GM21529 (cell line): Measurements from ENCODE around the gene PRSS8.
"Not testable (repeated sequence)": the region's sequence is repeated elsewhere in the genome, so short reads cannot be mapped to it uniquely, and the experiment has no call there.

Experiments used
- ATAC-seq: cut with Tn5 transposase; IDR thresholded peaks from one replicate; pipeline ENCODE4 v1.9.1; 2021; ENCODE audit not compliant: unreplicated experiment

Gene PRSS8

DNA sequence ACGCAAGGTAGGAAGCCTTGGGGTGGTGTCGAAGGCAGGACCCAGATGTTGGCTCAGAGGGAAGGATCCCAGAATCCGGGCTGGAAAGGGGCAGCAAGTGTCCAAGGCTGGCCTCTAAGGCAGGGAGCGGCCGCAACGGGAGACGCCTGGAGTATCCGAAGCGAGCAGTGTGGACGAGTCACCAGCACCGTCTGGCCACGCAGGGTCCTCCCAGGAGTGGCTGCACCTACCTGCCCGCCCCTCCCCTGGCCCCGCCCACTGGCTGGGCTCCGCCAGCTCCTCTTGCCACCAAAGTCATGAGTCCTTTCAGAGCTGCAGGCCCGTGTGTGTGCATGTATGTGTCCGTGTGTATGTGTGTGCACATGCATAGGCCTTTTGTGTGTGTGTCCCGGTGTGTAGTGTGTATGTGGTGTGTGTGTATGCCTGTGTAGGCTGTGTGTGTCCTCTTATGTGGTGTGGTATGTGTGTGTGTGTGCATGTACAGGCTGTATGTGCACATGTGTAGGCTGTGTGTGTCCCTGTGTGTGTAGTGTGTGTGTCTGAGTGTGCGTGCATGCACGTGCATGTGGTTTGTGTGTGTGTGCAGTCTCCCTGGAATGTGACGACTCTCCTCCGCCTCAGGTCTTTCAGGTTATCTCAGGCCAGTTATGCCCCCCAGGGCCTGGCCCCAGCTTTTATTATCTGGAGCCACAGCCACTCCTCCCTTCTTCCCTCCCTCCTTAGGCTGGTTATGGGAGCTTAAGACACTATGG is at the start of gene PRSS8:
PRSS8 (minus strand) TSS at position 193 of the 752 bp plus-strand sequence. CDS start 229 bp downstream, outside the sequence.
- ATAC-seq, result no peak

GRCh38 chr16:31184888-31185287 is 49.4 kb upstream of the PRSS8 start:
- ATAC-seq, result no peak

DNA sequence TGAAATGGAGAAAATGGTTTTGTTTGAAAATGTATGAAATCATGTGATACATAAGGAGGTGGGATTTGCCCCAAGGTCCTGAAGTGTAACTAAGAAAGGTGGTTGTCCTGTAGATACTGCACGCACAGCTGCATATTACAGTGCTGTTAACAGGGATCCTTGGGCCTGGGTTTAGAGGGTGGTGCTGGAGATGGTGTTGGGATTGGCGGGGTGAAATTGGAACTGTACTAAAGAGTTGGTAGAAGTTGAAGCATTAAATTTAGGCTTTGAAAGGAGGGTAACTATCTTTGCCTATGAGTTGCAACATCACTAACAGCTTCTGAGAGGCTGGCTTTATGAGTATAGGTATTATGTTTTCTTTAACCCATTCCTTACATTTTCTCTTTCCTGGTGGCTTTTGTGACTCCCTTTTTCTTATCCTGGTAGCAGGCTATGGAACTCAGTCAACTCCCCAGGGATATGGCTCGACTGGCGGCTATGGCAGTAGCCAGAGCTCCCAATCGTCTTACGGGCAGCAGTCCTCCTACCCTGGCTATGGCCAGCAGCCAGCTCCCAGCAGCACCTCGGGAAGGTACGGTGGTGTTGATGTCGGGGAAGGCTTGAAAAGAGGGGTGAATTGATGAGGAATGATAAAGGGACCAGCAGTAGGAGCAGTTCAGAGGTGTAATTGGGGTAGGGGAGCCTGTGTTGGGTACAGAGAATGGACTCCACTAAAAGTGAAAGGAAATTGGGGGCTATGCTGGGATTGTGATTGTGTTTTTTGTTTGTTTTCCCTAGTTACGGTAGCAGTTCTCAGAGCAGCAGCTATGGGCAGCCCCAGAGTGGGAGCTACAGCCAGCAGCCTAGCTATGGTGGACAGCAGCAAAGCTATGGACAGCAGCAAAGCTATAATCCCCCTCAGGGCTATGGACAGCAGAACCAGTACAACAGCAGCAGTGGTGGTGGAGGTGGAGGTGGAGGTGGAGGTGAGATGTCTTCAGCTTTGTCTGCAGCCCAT is 48.2 kb upstream of the PRSS8 start:
- ATAC-seq, result no peak

DNA sequence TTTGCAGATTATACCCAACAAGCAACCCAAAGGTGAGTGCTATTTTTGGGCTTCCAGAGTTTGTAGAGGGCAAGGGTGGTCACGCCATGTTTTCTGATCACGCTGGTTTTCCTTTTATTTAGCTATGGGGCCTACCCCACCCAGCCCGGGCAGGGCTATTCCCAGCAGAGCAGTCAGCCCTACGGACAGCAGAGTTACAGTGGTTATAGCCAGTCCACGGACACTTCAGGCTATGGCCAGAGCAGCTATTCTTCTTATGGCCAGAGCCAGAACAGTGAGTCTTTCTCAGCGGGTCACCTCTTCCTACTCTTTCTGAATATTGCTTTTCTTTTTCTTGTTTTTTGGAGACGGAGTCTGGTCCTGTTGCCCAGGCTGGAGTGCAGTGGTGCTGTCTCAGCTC is 46.9 kb upstream of the PRSS8 start:
- ATAC-seq, result no peak

DNA sequence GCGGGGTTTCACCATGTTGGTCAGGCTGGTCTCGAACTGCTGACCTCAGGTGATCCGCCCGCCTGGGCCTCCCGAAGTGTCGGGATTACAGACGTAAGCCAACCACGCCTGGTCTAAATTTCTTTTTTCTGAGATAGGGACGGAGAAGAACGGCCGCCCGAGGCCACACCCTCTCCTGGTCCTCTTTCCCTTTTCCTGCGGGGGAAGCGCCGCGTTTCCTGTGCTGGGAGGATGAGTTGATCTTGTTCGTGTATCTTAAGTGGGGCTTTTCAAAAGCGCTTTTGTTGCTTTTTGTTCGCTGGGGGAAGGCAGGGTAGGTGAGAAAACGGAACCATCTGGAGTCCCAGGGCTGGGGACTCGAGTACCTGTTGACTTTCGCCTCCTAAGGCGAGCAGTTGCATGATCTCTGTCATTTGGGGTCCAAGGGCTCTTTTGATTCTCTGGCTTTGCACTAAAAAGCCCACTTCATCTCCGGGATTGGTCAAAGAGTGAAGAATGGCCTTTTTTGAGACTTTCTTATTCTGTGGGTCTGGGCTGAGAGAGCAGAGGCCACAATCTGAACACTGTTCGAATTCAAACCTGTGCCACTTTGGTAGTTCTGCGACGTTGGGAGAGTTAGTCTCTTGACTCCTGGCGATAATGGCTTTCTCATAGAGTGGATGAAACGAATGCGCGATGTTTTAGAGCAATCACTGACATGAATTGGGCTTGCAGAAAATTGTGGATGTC is 45.7 kb upstream of the PRSS8 start:
- ATAC-seq, result no peak

DNA sequence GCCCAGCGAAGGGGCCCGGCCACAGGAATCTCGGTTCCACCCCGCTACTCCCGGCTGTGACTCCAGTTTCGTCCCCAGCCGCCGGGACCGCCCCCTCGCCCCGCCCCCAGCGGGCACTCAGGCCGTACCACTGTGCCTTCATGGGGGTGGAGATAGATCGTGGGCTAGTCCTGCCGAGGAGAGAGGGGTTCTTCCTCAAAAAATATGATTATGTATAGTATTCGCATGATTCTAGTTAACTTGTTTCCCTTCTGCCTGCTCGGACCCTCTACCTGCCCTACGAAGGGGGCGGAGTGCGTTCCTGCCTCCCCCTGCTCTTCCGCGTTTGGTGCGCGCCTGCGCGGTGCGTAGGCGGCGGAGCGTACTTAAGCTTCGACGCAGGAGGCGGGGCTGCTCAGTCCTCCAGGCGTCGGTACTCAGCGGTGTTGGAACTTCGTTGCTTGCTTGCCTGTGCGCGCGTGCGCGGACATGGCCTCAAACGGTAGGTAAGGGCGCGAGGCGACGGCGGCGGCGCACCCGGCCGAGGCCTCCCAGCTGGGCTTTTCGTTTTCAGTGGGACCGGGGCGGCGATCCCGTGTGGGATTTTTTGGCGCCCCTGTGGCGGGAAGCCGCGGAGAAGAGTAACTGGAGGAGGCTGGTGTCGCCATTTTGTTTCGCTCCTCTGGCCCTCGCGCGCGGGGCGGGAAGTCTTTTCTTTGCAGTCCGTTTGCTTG is 44.4 kb upstream of the PRSS8 start, which contains the start of gene FUS:
FUS (plus strand) TSS at position 393 of the 713 bp plus-strand sequence; CDS start at position 469, 76 bp downstream.
- ATAC-seq, result peak; percentile 47

DNA sequence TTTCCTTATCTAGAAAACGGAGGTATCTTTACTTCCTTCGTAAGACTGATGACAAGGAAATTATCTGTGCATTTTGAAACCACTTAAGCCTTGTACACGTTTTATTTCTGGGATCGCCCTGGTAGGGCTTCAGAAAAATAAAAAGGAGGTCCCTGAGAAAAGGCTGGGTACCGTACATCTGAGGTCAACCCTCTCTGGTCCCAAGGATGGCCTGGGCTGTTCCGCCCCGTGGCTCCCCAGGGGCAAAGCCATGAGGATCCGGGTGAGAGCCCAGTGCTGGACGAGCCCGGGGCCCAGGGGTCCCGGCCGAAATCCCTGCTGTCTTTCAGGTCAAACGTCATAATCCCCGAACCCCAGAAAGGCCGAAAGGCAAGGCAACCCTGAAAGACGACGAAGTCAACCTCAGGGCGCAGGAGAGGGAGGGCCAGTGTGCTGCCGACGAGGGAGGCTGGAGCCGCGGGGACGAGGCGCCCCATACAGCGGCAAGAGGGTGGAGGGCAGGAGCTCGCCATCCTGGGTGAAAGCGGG is 43.8 kb upstream of the PRSS8 start:
- peak; percentile 1 for ATAC-seq

DNA sequence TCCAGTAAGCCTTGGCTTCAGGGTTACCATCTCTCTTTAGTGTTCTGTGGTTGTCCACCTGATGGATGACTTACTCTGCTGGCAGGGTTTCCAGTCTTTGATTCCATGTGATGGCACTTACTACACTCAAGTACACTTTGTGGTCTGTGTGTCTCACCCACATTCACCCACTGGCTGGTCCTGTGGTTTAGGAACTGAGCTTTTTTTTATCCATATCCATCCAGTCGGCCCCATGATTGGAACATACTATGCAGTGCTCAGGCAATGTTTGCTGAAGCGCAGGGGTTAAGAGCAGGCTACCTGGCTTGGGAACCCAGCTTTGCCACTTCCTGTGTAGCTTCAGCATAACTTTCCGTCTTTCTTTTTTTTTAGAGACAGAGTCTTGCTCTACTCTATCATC is 41.6 kb upstream of the PRSS8 start:
- ATAC-seq, result no peak

- ATAC-seq, result not testable (repeated sequence)
Observed at GRCh38 chr16:31170048-31170447, 34.5 kb upstream of the PRSS8 start.

DNA sequence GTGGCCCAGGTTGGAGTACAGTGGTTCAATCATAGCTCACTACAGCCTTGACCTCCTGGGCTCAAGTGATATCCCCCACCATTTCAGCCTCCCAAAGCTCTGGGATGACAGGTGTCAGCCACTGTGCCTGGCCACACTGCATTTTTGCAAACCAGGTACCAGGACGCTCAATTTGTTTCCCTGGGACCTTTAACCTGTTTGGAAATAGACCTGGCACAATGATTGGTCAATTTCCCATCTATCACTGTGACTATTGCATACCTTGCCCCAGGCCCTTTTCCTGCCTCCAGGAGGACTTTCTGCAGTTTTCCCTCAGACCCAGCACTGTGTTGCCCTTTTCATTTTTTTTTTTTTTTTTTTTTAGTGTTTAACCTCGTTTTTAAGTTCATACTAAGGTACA is 33.3 kb upstream of the PRSS8 start:
- no peak for ATAC-seq

DNA sequence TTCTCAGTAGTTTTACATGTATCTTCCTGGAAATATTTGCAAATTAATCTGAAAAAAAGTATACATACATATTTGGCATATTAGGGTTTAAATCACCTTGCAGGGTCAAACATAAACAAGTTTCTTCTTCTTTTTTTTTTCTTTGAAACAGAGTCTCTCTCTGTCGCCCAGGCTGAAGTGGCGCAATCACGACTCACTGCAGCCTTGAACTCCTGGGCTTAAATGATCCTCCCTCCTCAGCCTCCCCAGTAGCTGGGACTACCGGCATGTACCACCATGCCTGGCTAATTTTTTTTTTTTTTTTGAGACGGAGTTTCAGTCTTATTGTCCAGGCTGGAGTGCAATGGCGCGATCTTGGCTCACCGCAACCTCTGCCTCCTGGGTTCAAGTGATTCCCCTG is 31.8 kb upstream of the PRSS8 start:
- ATAC-seq, result no peak

GRCh38 chr16:31157136-31157535 is 21.6 kb upstream of the PRSS8 start:
- no peak for ATAC-seq

DNA sequence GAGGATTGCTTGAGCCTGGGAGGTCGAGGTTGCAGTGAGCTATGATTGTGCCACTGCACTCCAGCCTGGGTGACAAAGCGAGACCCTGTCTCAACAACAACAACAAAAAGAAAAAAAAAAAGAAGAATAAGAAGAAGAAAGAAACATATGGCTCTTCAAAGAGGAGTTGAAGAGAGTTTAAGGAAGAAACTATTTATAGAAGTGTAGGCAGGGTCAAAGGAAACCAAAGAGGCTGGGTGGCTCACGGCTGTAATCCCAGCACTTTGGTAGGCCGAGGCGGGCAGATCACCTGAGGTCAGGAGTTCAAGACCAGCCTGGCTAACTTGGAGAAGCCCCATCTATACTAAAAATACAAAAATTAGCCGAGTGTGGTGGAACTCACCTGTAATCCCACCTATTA is 15.4 kb upstream of the PRSS8 start:
- ATAC-seq, result not testable (repeated sequence)

- no peak for ATAC-seq
Observed at GRCh38 chr16:31149894-31150890, 14.7 kb upstream of the PRSS8 start, which contains the start of gene PRSS36. TSS of gene PRSS36 (minus strand) at chr16:31150066. CDS start at chr16:31150035, 31 bp downstream.

DNA sequence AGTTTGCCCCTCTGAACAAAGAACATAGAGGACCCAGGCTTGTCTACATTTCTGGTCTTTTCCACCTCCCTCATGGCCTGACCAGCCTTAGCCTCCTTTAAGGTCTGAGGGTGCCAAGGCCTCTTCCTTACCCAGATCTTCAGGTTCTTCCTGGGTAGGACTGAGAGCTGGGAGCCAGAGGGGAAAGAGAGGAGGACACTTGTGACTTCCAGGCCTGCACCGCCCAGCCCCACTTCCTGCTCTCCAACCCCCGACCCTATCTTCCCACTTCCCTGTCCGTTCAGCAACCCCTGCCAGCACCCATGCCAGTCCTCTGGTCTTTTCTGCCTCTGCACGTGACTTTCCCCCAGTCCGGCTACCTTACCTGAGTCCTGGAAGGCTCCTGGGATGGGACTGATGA is 13.8 kb upstream of the PRSS8 start:
- ATAC-seq, result no peak

DNA sequence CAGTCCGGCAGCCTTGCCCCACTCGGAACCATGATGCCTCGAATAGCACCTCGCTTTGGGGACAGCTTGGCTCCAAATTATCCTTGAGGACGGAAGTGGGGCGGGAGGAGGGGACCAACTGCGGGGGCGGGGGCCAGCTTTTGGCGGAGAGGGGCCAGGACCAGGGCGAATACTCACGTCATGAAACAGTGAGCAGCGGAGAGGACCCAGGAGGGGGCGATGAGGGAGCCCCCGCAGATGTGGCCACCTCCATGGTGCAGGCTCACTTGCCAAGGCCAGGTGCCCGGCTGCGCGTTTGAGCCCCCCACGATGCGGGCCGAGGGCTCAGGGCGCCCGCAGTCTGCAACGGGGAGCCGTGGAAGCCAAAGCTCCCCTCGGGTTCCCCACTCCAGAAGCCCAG is 13.4 kb upstream of the PRSS8 start:
- ATAC-seq, result no peak

DNA sequence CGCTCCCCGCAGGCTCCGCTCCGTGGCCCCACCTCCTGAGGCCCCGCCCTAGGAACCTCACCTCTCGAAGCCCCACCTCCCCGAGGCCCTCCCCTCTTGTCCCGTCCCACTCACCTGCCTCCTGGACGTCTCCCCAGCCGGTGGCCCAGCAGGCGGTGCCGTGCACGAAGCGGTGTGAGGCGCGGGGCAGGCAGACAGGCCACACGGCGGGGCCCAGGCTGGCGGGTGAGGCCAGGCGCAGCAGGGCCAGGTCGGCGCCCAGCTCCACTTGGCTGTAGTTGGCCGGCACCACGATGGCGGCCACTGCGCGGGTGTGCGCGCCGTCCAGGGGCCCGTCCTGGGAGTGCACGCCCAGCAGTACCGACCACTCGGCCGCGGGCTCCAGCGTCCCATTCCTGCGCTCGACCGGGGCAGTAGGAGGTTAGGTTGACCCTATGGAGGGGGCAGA is 12.8 kb upstream of the PRSS8 start:
- no peak for ATAC-seq

DNA sequence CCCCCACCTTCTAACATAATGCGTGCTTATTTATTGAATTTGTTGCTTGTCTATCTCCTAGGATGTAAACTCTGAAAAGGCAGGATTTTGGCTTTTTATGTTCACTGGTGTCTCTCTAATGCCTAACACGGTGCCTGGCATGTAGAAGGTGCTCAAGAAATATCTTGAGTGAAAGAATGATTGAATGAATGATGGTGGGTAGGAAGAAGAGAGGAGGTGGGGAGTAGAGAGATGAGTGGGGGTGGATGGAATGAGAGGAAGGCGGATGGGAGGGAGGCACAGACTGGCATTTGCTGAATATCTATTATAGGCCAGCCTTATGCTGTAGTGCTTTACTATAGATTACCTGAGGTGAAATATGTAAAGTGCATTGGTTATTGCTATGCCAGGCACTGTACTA is 12.0 kb upstream of the PRSS8 start:
- no peak for ATAC-seq
